Neural progenitor cell (in vitro differentiated cells): ENCODE results near the gene CFH.

Source experiments
- CTCF ChIP-seq: fragments of 200-600 bp; sonication (generic); IDR thresholded peaks from 2 replicates; pipeline ENCODE4 v1.5.1; 2017; ENCODE audit warnings: antibody characterized with exemption, mild to moderate bottlenecking
- EZH2 ChIP-seq: fragments of 200-600 bp; sonication (generic); IDR thresholded peaks from 2 replicates; pipeline ENCODE4 v1.6.1; 2017; ENCODE audit warnings: antibody characterized with exemption, mild to moderate bottlenecking, moderate library complexity
- EZH2phosphoT487 ChIP-seq: fragments of 200-600 bp; sonication (generic); IDR thresholded peaks from 2 replicates; pipeline ENCODE4 v1.6.1; 2017; ENCODE audit warnings: antibody characterized with exemption

- no peak for TF ChIP-seq CTCF
- TF ChIP-seq EZH2: no peak
- TF ChIP-seq EZH2phosphoT487: no peak
These were observed 32.1 kb upstream of the CFH start for GRCh38 chr1:196619721-196620120.
